Measurements from ENCODE around the gene GLP2R.

The GLP2R gene

DNA sequence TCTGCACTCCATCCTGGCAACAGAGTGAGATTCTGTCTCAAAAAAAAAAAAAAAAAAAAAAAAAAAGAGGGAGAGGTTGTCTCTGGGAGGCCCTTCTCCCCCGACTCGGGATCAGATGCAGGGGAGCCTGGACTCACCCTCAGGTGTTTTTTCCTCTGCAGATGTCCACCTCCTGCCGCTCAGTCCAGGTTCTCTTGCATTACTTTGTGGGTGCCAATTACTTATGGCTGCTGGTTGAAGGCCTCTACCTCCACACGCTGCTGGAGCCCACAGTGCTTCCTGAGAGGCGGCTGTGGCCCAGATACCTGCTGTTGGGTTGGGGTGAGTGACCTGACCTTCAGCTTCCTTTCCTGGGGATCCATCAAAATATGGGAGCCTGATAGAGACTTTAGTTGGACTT, 34.1 kb downstream of the GLP2R start:
- no peak for DNase-seq (ENCODE audit: low read depth)

GRCh38 chr17:9860851-9861250, 35.1 kb downstream of the GLP2R start:
- no peak for DNase-seq (ENCODE audit: low read depth)

DNA sequence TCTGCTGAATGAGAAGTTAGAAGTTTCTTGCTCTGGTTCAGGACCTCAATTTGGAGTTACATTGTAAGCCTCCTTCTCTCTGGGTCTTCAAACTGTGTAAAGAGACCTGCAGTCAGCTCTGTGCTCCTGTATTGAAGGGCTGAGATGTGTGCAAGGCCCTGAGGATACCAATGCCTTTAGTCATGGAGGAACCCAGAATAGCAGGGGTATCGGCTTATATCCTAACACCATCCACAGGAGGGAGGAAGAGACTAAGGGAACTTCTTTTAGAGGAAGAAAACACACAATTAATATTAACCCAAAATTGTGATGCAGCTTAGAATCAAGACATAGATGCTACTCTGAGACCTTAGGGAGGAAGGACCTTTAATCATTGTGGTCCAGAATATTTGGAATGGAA, 36.5 kb downstream of the GLP2R start:
- no peak for DNase-seq (ENCODE audit: low read depth)

DNA sequence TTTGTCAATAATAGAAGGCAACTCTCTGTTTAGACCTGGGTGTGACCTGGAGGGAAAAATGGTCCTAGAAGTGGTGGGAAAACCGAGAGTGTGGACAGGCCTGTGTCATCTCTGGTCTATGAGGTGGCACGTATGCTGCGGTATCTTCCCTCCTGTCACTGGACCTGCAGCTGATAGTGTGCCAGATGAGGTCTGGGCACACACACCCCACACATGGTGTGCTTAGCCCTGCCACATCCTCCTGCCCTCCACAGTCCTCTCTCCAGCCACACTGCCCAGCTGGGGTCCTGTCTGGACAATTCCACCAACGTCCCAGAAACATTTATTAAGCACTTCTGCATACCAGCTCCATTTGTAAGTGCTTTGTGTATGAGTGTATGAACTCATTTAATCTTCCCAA, 37.2 kb downstream of the GLP2R start:
- no peak for DNase-seq (ENCODE audit: low read depth)

GRCh38 chr17:9865586-9865985, 39.9 kb downstream of the GLP2R start:
- no peak for DNase-seq (ENCODE audit: low read depth)

DNA sequence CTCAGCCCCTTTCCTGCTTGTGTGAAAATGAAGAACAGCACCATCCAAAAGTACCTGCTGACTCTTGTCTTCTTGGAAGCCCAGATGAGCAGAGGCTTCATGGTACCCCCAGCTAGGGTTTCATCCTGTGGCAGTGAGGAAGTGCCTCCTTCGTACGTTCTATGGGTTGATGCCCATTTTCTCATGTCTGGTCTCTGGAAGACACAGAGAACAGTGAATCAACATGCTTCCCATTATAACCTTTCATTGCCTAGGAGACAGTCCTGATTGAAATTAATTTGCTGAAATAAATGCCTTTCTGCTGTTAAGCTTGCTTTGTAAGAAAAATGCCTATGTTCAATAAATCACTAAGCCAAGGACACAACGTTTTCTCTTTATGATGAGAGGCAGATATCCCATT, 42.8 kb downstream of the GLP2R start:
- DNase-seq (ENCODE audit: low read depth), result no peak

DNA sequence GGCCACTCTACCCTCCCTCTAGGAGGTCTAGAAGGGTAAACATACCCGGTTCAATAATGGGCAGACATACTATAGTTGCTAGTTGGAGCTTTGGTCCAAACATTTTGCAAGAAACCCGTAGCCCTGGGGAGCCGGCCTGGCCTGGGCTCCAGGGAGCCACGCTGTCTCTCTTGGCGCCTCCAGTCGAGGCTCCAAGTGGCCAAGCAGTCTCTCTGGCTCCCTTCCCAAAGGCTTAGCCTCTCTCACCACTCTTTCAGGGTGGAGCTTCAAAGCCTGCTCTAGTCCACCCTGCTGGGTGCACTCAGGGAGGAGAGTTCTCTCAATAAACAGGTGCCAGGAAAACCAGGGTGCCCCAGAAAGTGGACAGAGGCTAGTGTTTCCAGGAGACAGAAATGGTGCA, 47.1 kb downstream of the GLP2R start:
- DNase-seq (ENCODE audit: low read depth), result no peak

GRCh38 chr17:9874722-9875121, 49.0 kb downstream of the GLP2R start:
- DNase-seq (ENCODE audit: low read depth), result no peak

- DNase-seq (ENCODE audit: low read depth), result no peak
Measured at GRCh38 chr17:9875441-9875840, 49.7 kb downstream of the GLP2R start.

- DNase-seq (ENCODE audit: low read depth), result no peak
Measured at GRCh38 chr17:9878356-9878755, 52.6 kb downstream of the GLP2R start.

DNA sequence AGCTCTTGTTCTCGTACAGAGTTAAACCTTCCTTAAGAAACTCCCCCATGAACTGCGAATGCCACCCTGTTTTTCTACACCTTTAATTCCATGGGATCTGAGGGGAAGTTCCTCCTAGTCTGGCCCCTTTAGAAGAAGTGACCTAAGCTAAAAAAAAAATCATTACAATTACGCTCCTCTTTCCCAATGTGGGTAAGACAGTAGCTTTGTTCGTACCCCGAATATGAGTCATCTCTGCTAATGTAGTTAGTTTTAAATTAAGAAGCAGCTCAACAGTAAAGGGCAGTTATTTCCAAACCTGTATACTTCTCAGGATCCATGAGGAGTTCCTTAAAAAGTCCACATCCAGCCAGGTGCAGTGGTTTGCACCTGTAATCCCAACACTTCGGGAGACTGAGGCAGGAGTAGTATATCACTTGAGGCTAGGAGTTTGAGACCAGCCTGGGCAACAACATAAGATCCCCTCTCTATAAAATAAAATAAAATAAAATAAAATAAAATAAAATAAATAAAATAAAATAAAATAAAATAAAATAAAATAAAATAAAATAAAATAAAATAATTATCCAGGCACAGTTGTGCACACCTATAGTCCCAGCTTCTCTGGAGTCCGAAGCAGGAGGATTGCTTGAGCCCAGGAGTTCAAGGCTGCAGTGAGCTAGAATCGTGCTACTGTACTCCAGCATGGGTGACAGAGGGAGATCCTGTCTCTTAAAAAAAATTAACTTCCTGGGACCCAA, 53.2 kb downstream of the GLP2R start:
- no peak for DNase-seq (ENCODE audit: low read depth)

DNA sequence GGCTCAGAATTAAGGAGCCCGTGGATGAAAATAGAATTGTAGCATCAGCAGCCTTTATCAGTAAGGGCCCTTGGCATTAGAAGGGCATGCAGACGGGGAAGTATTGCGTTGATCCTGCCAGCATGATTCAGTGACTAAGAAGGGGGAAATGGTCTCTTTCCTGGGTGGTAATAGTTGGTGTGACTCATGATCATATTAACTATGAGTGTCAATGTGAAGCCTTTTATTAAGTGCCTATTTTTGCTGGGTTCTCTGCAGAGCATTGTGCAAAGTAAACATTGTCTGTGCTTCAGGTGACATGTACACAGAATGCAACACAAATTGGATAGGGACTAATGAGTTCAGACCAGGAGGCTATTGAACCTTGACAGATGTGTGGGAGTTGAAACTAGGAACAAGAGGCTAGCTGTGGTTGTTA, 54.9 kb downstream of the GLP2R start:
- DNase-seq (ENCODE audit: low read depth), result no peak

GRCh38 chr17:9883451-9883850, 57.7 kb downstream of the GLP2R start:
- DNase-seq (ENCODE audit: low read depth), result no peak

DNA sequence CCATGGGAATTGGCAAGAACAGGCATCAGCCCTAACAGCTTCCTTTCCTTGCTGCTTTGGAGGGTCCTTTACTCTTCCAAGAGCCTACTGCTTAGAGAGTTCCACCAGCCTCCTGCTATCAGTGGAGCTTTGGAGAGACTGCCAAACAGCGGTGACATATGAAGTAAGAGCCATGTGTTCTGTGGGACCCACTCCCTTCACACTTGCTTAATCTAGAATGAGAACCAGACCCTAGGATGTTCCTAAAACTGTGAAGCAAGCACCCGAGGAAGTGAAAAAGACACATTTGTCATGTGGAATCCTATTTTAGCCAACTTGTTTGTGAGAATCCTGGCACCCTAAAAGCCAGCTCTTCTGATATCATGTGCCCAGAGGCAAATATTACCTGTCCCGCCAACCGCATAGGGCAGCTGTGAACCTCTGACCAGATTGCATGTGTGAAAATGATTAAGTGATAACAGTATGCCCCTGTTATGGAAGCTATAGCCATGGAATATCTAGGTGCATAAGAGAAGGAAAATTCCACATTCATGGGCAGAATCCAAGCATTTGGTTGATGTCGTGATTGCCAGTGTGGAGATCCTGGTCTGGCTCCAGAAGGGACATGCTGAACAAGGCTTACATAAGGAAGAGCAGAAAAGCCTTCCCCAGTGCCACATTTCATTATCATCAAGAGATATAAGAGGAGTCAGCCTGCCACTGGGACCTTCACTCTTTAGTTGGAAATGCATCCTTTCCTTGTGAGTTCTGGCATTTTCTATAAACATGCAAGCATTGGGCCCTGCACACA, 60.6 kb downstream of the GLP2R start:
- no peak for DNase-seq (ENCODE audit: low read depth)

GRCh38 chr17:9887508-9887907, 61.8 kb downstream of the GLP2R start:
- DNase-seq (ENCODE audit: low read depth), result no peak

- DNase-seq (ENCODE audit: low read depth), result no peak
Measured at GRCh38 chr17:9890124-9890523, 64.4 kb downstream of the GLP2R start.

- DNase-seq (ENCODE audit: low read depth), result no peak
Measured at GRCh38 chr17:9893411-9894012, 67.8 kb downstream of the GLP2R start.

DNA sequence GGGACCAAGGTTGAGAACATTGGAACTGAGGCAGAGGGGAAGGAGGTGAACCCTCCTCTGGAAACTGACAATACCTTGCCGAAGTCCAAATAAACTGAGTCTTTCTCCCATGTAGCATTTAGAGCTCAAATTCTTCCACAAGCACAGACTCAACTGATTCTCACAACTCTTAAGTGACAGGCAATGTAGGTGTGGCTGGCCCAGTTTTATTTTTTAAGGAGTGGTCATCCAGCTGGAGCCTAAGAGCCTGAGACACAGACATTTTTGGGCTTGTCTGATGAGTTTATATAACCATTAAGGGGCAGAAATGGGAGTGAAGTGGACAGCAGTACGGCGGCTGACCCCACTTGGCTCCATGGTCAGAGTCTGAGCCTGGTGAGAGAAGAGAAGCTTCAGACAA, 68.5 kb downstream of the GLP2R start:
- no peak for DNase-seq (ENCODE audit: low read depth)

GRCh38 chr17:9895923-9896322, 70.2 kb downstream of the GLP2R start:
- no peak for DNase-seq (ENCODE audit: low read depth)

DNA sequence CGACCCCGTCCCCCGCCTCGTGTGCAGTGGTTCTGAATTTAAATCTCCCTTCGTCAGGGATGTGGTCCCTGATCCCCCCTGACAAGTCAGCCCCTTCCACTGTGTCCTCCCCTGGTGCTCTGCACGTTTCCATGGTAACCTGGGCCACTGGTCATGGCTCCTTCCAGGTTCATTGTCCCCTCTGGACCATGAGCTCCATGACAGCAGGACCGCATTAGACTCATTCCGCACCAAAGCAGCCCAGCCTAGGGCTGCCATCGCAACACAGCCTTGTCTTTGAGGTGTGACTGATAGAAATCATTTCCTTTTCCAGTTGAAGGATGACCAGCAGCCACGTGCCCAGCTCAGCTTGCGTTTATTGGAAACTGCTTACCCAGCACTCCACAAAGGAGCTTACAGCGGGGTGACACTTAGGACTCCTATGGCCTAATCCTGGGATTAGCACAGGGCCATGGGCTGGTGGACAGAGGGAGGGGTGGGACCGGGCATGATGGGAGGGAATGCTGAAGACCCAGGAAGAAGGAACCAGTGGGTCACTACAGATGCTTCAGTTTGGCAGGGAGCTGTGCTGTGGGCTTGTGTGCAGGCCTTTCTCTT, 71.7 kb downstream of the GLP2R start:
- no peak for DNase-seq (ENCODE audit: low read depth)

DNA sequence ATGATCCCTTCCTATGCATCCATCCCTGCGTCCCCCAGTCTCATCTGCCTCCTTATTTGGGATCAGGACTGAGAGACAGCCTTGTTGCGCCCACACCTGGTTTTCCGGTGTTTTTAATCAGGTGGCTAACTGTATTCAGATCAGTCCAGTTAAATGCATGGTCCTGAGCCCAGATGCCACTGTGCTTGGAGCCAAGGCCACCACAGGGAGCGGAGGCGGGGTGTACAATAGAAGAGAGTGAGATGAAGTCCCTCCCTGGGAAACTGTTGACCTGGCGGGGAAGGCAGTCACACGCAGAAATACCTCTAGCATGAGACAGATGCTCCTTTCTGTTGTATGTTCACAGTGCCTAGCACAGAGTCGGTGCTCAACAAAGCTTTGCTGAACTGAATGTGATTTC, 73.1 kb downstream of the GLP2R start:
- DNase-seq (ENCODE audit: low read depth), result no peak

DNA sequence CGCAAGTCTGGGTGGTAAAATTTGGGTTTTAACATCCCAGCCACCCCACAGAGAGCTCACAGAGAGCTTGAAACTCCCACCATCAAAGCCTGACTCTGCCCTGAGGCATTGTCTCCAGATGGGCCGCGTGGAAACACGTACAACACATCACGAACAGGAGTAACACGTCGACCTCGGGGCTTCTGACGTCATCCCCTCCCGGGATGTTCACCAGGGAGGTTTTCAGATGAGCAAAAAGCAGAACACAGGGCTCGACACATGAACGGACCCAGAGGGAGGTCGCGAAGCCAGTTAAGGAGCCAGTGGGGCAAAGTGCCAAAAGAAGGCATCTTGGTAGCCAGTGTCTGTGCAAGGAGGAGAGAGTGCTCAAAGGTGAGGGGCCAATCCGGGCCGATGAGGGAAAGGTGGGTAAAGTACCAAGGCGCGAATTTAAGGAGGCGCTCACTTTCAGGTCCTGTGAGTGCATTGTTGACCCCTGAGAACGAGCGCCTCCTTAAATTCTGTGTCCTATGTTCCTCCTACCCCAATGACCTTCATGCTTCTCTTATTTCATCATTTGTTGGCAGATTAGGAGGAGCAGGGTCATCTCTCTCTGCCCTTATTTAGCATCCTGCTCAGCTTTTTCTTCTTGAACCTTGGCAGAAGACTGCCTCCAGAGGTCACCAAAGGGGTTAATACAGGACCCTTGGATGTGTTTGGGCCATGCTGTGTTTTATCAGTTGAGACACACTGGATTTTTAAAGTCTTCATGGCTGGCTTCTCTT, 73.7 kb downstream of the GLP2R start:
- no peak for DNase-seq (ENCODE audit: low read depth)

Data from activated T-cell treated with anti-CD3 and anti-CD28 coated beads for 1 hour (primary cell).